HG02884 (cell line): ENCODE results near the gene SMPDL3A.

Experiments used
- ATAC-seq: cut with Tn5 transposase; IDR thresholded peaks from one replicate; pipeline ENCODE4 v1.9.1; 2021; ENCODE audit warnings: mild to moderate bottlenecking, moderate library complexity; ENCODE audit not compliant: unreplicated experiment

SMPDL3A gene

DNA sequence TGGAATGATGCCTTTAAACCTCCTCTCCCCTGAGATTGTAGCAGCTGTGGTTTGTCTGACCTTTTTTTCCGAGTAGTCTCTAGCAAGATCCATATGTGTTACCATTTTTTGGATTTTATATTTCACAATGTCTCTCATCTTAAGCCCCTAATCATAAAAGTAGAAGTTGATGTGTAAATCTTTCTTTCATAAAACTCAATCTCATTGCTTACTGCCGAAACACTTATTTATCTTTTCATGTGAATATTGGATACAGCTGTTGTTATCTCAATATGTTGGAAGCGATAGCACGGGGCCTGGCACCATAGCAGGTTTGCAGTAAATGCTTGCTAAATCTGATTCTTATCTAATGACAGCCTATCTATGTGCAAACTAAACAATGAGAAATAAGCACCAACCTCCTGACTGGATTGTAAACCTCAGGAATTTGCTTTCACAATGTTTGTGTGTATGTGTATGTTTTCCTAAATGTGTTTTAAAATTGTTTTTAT, 14.2 kb downstream of the SMPDL3A start:
- no peak for ATAC-seq

DNA sequence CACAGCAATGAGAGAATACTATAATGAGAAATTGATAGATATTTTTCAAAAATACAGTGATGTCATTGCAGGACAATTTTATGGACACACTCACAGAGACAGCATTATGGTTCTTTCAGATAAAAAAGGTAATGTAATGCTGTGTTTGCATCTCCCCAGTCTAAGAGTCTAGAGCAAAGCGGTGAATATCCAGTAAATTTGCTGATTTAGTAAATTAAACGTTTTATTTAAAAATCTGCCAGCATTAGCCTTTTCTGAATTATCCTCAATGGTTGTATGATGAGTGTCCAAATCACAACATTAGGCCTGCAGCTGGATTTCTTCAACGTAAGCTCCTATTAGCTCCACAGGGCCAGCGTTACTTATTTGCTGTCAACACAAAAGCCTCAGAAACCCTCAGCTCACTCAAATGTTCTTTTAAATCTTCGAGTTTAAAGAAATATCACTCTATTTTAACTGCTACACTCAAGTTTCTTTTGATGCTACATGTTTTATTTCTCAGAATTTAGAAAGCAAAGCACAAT, 16.0 kb downstream of the SMPDL3A start:
- no peak for ATAC-seq

DNA sequence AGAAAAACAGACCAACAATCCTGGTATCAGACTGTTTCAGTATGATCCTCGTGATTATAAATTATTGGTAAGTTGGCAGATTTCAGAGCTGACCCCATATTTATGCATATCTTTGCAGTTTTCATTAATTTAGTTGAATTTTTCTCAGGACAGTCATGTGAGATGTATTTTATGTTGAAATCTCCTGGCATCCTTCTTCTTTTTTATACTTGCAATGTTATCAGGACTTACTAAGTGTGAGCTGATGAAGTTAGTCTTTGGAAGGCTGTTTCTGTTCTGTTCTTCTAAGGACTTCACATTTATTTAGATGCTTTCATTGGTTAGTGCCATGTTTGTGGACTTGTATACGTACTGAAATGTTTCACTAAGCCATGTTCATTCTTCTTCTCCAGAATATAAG, 17.2 kb downstream of the SMPDL3A start:
- no peak for ATAC-seq

DNA sequence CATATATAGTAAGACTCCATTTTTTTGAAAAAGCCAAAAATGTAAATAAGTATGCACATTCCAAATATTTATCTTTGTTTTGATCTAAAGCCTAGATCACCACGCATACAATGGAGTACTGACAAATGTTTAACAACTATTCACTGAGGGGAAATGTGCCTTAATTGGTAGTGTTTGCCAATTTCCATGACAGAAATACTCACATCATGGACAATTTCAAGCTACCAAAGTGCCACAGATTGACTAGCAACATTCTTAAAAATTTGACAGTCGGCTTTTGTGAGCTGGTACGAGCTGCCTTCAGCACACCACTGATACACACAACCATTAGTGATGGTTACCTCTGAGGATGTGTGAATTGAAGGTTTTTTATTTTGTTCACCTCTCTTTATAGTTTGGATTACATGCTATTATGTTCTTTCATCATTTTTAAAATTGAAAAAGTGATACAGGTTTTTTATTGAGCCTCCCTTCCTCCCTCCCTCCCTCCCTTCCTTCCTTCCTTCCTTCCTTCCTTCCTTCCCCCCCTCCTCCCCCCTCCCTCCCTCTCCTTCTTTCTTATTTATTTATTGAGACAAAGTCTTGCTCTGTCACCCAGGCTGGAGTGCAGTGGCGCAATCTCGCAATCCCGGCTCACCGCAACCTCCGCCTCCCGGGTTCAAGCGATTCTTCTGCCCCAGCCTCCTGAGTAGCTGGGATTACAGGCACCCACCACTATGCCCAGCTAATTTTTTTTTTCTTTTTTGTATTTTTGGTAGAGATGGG, 19.2 kb downstream of the SMPDL3A start:
- no peak for ATAC-seq

DNA sequence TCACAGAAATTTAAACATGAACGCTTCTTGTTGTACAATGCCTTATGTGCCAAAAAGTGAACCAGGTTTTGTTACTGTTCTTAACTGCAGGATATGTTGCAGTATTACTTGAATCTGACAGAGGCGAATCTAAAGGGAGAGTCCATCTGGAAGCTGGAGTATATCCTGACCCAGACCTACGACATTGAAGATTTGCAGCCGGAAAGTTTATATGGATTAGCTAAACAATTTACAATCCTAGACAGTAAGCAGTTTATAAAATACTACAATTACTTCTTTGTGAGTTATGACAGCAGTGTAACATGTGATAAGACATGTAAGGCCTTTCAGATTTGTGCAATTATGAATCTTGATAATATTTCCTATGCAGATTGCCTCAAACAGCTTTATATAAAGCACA, 19.9 kb downstream of the SMPDL3A start:
- ATAC-seq: no peak

DNA sequence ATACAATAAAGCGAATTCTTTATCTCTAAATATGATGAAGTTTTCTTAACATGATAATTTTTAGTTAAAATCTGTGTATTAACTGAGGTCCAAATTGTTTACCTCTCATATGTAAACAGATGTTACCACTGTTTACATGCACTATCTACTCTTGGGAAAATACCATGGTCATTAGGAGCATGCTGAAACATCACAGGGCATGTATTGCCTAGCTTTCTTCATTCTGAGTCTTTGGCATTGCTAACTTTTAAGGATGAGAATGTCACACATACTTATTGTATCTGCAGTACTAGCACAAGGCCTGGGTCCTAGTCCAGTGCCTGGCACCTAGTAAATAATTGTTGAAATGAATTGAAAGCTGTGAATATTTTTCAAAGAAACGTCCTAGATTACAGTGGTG, 20.6 kb downstream of the SMPDL3A start:
- ATAC-seq: no peak

DNA sequence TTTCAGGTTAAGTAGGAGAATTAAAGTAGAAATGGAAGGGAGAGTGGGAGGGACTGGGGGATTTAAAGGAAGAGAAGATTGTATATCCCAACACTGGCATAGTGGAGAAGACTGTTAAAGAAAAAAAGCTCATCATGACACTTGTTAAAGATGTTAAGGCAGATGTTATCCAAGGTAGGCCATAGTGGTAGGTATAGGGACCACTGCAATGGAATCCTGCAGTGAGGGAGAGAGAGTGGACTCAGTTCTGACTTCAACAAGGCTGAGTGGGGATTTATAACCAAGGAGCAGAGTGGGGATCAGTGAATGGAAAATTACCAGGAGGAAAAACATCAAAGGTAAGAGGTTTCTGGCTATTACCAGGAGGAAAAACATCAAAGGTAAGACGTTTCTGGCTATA, 21.1 kb downstream of the SMPDL3A start:
- no peak for ATAC-seq

DNA sequence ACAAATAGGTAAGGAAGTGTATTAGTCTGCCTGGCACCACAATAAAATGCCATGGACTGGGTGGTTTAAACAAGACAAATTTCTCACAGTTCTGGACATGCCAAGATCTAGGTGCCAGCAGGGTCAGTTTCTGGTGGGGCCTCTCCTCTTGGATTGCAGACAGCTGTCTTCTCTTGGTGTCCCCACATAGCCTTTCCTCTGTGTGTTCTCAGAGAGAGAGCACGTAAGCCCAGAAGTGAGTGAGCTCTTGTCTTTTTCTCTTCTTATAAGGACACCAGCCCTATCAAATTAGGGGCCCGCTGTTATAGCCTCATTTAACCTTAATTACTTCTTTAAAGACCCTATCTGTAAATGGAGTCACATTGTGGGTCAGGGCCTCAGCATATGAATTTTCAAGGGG, 28.3 kb downstream of the SMPDL3A start:
- no peak for ATAC-seq

DNA sequence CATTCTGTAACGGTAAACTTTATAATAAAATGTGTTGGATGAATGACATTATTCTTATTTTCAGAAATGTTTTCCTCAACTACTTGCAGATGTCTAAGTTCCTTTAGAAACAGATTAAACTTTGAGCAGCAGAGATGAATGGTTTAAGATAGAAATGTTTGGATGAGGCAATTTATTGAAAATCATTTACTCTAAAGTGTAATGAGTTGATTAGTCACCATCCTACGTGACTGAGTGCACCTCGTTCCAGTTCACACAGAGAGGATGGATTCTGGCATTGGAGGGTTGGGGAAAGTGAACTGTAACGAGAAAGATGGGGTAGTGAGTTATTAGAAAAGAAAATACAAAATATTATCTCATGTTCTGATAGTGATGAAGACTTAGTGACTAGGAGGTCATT, 28.7 kb downstream of the SMPDL3A start:
- ATAC-seq: no peak

DNA sequence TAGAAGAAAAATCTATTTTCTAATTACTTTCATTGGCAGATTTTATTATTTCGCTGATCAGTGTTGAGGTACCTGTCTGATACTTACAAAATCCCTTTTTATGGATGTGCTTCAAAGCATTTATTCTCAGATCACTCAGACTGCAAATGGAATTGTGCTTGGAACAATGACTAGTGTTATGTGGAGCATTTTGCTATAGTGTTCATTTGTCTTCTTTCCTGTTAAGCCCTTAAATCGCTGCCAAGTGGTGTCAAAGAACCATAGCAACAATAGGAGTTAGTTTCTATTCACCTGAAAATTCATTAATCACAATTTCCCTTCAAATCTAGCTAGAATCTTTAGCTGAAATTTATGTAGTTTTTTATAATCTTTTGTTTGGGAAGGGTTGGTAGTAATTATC, 29.8 kb downstream of the SMPDL3A start:
- ATAC-seq: no peak

DNA sequence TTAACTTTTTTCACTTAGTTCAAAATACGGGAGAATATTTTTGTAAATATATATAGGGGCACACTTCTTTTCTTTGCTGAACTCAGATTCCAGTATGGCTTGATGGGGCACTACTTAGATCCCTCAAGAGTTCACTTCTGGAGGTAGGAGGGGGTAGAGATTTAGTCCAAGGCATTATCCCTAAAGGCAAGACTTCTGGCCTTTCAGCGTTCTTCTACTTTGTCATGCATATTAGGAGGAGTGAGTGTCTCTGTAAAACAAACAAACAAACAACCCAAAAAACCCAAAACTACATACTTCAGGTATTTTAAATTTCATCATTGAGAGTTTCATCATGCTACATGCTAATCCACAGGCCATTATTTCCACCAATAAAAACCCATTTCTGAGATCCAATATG, 32.0 kb downstream of the SMPDL3A start:
- no peak for ATAC-seq

DNA sequence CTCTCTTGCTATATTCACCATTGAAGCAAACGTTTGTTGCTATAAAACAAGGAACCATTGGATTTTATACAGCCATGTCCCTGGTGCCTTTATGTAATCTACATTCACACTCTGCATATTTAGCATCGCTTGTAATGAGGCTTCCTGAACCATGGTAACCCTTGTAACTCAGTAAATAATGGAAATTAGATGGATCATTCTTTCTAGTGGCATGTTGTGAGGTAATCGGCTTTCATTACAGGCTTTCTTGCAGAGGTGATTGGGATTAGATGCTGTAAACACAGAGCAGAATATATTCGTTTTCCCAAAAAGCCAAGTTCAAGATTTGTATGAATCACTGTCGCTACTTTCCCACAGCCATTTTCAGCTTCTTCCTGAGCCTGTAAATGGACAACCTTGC, 36.1 kb downstream of the SMPDL3A start:
- no peak for ATAC-seq

DNA sequence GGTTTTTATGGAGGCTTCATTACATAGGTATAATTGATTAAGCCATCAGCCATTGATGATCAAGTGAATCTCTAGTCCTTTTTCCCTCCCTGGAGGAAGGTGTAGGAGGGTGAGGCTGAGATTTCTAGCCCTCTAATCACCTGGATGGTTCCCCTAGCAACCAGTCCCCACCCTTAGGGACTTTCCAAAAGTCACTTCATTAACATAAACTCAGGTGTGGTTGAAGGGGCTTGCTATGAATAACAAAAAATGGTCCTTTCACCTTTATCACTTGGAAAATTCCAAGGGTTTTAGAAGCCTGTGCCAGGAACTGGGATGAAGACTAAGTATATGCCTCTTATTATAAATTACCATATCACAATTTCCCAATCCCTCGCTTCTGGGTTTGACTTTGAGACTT, 40.4 kb downstream of the SMPDL3A start:
- ATAC-seq: no peak

DNA sequence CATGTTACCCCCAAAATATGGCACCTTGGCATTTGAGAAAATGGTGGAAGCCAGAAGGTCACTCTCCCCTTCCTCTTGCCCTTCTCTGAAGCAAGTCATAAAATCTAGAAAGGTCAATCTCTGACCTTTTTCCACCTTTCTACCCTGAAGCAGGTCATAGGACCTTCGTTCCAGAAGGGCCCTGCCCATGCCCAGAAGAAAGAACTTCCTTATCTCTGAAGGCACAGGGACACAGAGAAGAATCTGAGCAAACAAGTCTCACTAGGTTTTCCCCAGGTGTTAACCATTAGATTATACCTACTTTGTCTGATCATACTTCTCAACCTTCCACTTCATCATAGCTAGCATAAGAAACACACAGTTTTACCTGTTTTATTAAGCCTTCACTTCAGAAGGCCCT, 42.5 kb downstream of the SMPDL3A start:
- no peak for ATAC-seq

DNA sequence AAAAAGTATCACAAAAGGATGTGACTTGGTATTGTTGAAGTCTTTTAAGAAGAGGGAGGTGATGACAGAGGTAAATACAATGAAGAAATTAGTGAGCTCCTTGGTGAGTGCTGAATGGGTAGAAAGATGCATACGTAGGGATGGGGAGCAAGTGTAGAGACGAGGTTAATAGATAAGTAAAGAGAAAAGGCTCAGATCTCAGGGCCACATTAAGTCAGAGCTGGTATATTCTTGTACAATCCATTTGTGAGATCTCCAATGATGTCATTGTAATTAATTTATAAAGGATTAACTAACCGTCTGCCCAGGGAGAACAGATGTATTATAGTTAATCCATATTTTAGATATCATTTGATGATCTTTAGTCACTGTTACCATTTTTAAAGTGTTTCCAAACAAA, 43.4 kb downstream of the SMPDL3A start:
- ATAC-seq: no peak

DNA sequence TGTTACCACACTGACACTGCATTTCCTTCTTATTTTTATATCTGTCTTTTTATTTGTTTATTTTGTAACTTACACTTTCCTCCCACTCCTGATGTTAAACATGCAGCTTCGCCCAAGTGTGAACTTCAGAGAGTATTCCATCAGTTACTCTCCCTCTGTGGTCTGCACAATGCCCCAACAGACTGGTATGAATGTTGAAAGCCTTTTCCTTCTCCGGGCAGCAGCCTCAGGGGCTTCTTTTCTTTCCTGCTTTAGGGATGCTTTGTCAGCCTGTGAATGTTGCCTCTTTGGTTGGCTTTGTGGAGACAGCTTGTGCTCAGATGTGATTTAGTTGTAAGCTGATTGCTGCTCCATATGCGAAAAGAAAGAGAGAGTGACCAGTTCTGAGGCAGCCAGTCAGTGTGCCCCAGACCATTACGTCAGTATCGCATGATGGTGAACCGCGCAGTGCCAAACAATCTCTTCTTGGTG, 44.0 kb downstream of the SMPDL3A start:
- ATAC-seq: no peak

DNA sequence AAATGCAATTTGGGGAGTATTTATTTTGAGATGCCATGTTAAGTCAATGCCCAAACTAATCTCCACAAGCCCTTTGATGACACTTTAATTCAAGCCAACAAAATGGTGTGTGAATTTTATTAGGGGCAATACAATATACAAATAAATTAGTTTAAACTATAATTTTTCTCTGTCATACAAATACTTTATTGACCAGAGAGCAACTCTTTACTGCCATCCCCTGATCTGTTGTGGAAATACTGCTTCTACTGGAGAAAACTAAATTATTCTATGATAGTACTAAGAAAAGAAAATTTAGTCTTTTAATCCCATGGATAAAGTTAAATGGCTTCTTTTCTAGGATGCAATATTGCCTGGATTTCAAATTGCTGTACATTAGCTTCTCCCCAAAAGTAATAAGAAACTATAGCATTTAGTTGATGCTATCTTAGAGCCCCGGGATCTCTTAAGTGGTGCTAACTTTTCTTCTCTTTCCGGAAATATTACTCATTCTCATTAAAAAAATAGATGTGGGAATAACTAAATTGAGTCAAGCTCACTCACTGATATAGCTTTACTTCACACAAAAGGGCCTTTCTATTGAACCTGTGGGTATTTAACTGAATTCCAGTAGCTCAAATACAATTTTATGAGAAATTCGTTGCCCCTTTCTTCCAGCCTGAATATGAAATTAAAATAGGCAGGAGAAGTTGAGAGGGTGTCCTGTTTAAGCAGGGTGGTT, 49.2 kb downstream of the SMPDL3A start:
- no peak for ATAC-seq

DNA sequence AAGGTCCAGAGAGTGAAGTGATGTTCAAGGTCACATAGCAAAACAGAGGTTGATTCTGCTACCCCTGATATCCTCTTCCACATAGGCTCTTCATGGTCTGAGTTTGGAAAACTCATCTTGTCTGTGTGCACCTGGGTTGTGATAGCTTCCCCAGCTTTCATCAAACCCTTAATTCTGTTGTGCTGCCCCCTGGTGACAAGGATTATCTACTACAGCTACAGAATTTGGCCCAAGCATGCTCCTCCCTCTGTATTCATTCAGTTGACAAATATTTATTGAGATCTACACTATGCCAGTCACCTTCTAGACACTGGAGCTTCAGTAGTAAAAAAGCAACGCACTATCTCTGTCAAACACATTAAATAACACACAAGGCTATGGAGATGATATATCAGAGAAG, 50.4 kb downstream of the SMPDL3A start:
- peak; percentile 97 for ATAC-seq

DNA sequence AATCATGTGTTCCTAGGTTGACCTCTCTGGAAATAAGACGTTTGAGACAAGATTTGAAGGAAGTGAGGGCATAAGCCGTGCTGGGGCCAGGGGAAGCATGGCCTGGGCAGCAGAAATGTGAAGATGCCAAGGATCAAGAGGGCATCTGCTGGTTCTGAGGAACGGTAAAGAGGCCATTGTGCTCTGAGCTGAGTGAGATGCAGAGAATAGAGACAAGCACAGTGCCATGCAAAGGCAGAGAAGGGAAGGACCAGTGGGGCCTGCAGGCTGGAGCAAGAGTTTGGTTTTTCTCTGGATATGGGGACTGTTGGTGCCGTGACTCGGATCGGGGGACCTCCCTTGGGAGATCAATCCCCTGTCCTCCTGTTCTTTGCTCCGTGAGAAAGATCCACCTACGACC, 50.8 kb downstream of the SMPDL3A start:
- no peak for ATAC-seq

DNA sequence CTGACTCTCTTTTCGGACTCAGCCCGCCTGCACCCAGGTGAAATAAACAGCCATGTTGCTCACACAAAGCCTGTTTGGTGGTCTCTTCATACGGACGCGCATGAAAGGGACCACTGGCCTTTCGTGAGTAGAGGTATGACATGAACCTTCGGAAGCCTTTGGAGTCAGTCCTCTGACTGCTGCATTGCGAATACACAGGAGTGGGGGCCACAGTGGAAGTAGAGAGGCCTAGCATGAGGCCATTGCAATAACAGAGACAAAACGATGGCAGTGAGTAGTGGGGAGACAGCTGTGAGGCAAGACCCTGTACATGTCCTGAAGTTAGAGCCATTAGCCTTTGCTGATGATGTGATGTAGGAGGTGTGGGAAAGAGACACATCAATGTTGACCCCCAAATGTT, 56.4 kb downstream of the SMPDL3A start:
- ATAC-seq: no peak

DNA sequence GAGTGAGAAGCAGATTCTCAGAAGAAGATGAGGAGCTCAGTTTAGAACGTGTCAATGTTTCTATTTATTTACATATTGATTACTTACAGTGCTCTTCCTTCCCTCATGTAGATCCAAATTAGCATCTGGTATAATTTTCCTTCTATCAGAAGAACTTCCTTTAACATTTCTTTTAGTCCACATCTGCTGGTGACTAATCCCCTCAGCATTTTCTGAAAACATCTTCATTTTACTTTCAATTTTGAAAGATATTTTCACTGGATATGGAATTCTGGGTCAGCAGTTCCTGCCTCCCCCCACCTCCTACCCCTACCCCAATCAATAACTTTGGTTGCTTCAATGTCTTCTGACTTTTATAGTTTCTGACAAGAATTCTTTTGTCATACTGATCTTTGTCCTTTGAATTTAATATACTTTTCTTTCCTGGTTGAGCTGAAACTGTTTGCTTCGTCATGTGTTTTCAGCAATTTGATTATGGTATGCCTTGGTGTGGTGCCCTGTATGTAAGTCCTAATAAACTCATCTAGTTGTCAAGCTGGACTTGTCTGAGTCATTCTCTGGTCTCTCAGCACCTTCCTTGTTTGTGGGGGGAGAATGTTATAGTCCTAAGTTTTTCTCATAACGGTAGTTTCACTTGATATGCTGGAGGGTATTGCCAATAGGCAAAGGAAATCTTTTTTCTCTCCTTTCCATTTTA, 57.0 kb downstream of the SMPDL3A start:
- ATAC-seq: no peak
